Measurements from ENCODE around the gene TXN2. TPM values are rescaled to one million over a fixed set of nuclear protein-coding genes. Genes with fewer than 3 reads are reported as not detected.
"Not testable (repeated sequence)": the region's sequence is repeated elsewhere in the genome, so short reads cannot be mapped to it uniquely, and the experiment has no call there.

TXN2 gene, protein sequence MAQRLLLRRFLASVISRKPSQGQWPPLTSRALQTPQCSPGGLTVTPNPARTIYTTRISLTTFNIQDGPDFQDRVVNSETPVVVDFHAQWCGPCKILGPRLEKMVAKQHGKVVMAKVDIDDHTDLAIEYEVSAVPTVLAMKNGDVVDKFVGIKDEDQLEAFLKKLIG
- 54.5 and 83.1 TPM in 2 replicates for total RNA-seq
- polyA plus RNA-seq: 143 and 193 TPM in 2 replicates

DNA sequence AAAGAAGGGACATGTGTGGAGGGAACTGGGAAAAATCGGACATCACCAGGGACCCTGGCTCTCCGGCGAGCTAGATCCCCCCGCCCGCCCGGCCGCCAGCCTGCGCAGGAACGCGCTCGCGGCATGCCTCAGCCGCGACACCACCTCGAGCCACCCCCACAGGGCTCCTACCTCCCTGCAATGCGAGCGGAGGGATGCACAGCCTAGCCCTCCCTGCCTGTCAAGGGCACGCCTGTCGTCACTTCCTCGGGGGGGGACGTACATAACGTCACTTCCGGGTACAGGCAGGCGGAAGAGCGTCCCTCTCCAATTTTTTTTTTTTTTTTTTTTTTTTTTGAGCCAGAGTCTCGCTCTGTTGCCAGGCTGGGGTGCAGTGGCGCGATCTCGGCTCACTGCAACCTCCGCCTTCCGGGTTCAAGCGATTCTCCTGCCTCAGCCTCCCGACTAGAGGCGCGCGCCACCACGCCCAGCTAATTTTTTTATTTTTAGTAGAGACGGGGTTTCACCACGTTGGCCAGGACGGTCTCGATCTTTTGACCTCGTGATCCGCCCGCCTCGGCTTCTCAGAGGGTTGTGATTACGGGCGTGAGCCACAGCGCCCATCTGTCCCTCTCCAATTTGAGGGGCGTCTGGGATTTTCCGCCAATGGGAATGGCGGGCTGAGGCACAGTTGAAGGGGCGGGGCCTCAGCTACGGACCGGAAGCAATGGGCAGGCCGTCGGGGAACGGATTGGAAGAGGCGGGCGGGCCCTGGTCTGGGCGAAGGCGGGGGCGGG is at the start of gene TXN2:
Gene TXN2 (minus strand): TSS at position 248 of the 776 bp plus-strand sequence. CDS start 803 bp downstream, outside the sequence.
- peak; percentile 98 to 99 for DNase-seq (ENCODE audit: low read depth in 1 of 2, low spot score in 1 of 2)
- H3K27ac ChIP-seq: peak within 1 kb of the TSS; percentile 98
- H3K4me1 ChIP-seq (ENCODE audit: low read depth): peaks cover 5% of the 10 kb centered on the region

DNA sequence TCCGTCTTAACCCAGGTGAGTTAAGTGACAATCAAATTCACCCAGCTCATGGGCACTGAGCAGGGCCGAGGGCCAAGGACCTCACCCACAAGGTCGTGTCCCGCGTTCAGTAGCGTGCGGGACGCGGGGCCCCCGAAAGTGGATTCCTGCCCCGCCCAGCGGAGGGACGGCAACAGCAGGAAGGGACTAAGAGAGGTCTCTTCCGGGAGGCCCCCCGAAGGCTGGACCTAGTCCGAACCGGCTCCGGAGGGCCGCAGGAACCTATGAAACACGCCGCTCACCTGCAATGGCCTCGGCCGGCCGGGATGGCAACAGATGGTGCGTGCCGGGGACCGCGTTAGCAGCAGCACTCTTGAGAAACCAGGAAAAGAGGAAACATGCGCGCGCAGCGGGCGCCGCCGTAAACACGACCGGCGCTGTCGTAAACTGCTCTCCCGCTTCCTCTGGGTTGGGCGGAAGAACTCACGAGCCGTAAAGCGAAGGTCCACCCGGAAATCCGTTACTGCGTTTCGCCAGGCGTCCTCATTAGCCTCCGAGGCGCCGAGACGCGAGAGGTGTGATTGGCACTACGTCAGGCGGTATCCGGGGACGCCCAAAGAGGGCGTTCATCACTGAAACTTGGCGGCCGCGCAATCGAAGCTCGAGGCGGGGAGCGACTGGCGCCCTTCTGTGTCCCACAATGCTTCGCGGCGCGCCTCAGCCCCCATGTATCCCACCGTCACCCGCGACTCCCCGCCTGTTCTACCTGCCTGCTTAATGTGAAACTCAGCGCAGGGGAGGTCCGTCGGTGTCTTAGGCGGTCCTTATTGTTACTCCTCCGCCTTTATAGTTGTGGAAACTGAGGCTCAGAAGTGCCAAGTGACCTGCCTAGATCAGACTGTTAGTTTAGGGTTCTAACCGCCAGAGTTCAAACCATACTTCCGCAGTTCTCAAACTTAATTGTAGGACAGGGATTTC is 47.6 kb upstream of the TXN2 start, which contains the start of gene EIF3D:
Gene EIF3D (minus strand): TSS at position 372 of the 957 bp plus-strand sequence. CDS start 3,045 bp downstream, outside the sequence.
- Histone ChIP-seq H3K27ac (peak within 1 kb of the TSS; percentile 93), H3K9me3 (ENCODE audit: low read depth) (no peaks in the 10 kb centered on the region), H3K4me1 (ENCODE audit: low read depth) (peaks cover 6% of the 10 kb centered on the region), H3K4me3 (peak within 1 kb of the TSS; percentile 79), H3K27me3 (no peaks in the 10 kb centered on the region), H3K36me3 (peaks cover 26% of the 10 kb centered on the region)
- TF ChIP-seq, protein P1, sequence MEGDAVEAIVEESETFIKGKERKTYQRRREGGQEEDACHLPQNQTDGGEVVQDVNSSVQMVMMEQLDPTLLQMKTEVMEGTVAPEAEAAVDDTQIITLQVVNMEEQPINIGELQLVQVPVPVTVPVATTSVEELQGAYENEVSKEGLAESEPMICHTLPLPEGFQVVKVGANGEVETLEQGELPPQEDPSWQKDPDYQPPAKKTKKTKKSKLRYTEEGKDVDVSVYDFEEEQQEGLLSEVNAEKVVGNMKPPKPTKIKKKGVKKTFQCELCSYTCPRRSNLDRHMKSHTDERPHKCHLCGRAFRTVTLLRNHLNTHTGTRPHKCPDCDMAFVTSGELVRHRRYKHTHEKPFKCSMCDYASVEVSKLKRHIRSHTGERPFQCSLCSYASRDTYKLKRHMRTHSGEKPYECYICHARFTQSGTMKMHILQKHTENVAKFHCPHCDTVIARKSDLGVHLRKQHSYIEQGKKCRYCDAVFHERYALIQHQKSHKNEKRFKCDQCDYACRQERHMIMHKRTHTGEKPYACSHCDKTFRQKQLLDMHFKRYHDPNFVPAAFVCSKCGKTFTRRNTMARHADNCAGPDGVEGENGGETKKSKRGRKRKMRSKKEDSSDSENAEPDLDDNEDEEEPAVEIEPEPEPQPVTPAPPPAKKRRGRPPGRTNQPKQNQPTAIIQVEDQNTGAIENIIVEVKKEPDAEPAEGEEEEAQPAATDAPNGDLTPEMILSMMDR (IDR thresholded peaks at IDR 0.05; ENCODE audit: low read depth, low read length): no peak
- peak; percentile 99 to 100 for DNase-seq (ENCODE audit: low read depth in 1 of 2, low spot score in 1 of 2)

More for the DNA sequence above, at the start of gene TXN2:
- peaks cover 9% of the 10 kb centered on the region for H3K36me3 ChIP-seq
- no peaks in the 10 kb centered on the region for H3K27me3 ChIP-seq
- H3K9me3 ChIP-seq (ENCODE audit: low read depth): no peaks in the 10 kb centered on the region
- H3K4me3 ChIP-seq: peak within 1 kb of the TSS; percentile 65
- TF ChIP-seq, protein P1 (IDR thresholded peaks at IDR 0.05; ENCODE audit: low read depth, low read length): no peak

DNA sequence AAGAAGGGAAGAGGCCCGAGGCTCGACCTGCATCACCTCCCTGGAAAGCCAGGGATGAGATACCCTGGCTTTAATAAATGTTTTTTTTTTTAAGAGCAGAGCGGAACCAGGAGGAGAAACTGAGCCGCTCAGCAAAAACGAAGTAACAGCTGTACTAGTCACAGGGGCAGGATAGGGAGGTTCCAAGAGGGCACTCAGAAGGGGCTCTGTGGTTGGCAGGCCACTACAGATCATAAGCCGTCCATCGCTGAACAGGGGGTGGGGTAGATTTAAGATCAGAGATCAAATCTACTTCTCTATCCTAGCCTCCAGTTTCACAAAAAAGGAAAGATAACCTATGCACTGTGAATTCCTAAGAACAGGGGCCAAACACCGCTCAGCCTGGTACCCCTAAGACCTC is 46.9 kb upstream of the TXN2 start:
- peak; percentile 19 to 49 for DNase-seq (ENCODE audit: low read depth in 1 of 2, low spot score in 1 of 2)
- Histone ChIP-seq H3K27me3 (no peaks in the 10 kb centered on the region), H3K36me3 (peaks cover 34% of the 10 kb centered on the region), H3K4me1 (ENCODE audit: low read depth) (peaks cover 6% of the 10 kb centered on the region), H3K9me3 (ENCODE audit: low read depth) (no peaks in the 10 kb centered on the region), H3K27ac (peak overlapping the region; percentile 93), H3K4me3 (peak overlapping the region; percentile 79)
- TF ChIP-seq, protein P1 (IDR thresholded peaks at IDR 0.05; ENCODE audit: low read depth, low read length): no peak

DNA sequence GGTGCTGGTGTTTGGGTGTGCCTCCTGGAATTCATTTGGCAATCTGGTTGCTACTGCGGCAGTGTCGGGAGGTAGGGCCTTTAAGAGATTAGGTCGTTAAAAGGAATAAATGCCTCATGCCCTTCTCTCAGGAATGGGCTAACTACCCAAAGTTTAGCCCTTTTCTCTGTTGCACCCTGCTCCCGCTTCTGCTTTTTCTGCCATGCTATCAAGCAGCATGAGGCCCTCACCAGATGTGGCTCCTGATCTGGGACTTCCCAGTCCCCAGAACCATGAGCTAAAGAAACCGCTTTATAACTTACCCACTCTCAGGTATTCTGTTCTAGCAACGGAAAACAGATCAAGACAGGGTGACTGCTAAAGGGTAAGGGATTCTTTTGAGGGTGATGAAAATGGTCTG is 41.2 kb upstream of the TXN2 start:
- Histone ChIP-seq H3K9me3 (ENCODE audit: low read depth) (no peaks in the 10 kb centered on the region), H3K4me3 (no peak overlapping the region), H3K27me3 (no peaks in the 10 kb centered on the region), H3K4me1 (ENCODE audit: low read depth) (peaks cover 2% of the 10 kb centered on the region), H3K36me3 (peaks cover 90% of the 10 kb centered on the region), H3K27ac (no peak overlapping the region)
- DNase-seq (ENCODE audit: low read depth in 1 of 2, low spot score in 1 of 2): no peak
- TF ChIP-seq, protein P1 (IDR thresholded peaks at IDR 0.05; ENCODE audit: low read depth, low read length): no peak

DNA sequence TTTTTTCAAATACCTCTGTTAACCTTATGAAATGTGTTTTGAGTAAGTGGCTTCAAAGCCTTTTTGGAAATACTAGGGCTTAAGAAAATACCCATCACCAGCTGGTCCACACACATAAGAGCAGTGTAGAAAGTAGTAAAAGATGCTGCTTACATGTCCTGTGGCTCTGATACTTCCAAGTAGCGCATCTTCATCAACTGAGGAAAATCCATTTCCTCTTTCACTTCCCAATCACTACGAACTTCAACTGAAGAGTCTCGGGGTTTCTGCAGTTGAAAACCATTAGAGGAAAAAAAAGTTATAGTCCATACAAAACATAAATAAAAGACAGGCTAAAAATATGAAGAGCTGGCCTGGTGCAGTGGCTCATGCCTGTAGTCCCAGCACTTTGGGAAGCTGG is 39.0 kb upstream of the TXN2 start:
- TF ChIP-seq, protein P1 (IDR thresholded peaks at IDR 0.05; ENCODE audit: low read depth, low read length): no peak
- no peaks in the 10 kb centered on the region for H3K27me3 ChIP-seq
- H3K4me1 ChIP-seq (ENCODE audit: low read depth): no peaks in the 10 kb centered on the region
- no peak for DNase-seq (ENCODE audit: low read depth in 1 of 2, low spot score in 1 of 2)
- no peak overlapping the region for H3K27ac ChIP-seq
- H3K36me3 ChIP-seq: peaks cover 99% of the 10 kb centered on the region
- H3K4me3 ChIP-seq: no peak overlapping the region
- no peaks in the 10 kb centered on the region for H3K9me3 ChIP-seq (ENCODE audit: low read depth)

DNA sequence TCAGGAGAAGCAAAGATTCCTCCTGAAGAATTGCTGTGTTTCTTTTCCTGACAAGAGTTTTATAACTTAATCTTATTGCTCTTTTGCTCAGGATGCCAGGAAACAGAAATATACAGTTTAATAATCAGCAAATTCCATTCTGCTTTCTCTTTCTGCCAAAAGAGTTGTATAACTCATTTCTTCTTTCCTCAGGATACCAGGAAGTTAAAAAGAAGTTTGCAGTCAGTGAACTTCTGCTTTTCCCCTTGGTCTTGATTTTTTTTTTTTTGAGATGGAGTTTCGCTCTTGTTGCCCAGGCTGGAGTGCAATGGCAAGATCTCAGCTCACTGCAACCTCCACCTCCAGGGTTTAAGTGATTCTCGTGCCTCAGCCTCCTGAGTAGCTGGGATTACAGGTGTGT is 38.5 kb upstream of the TXN2 start:
- not testable (repeated sequence) for H3K9me3 ChIP-seq (ENCODE audit: low read depth); H3K27ac ChIP-seq; H3K4me1 ChIP-seq (ENCODE audit: low read depth); DNase-seq (ENCODE audit: low read depth in 1 of 2, low spot score in 1 of 2); H3K4me3 ChIP-seq; H3K27me3 ChIP-seq
- peaks cover 100% of the 10 kb centered on the region for H3K36me3 ChIP-seq

All from cardiac muscle cell (in vitro differentiated cells and primary cell).